Epithelial cell of esophagus (primary cell): ENCODE results near the gene ZNF784.

Experiments
- DNase-seq: peaks from one replicate; pipeline ENCODE4 v3.0.0; 2010; ENCODE audit warnings: low read depth
- H3K4me3 ChIP-seq: 2 replicates; pipeline ENCODE4 v1.5.1; 2011; ENCODE audit warnings: mild to moderate bottlenecking, low read length, control low read depth
- CTCF ChIP-seq: IDR thresholded peaks from 2 replicates; pipeline ENCODE4 v1.5.1; 2011; ENCODE audit warnings: low read depth, mild to moderate bottlenecking, low read length, control low read depth, inconsistent platforms; ENCODE audit not compliant: insufficient read depth; ENCODE audit errors: missing control alignments

The ZNF784 gene

GRCh38 chr19:55620410-55621204 lies 3.8 kb downstream of the ZNF784 start:
- no peak for TF ChIP-seq CTCF
- DNase-seq = no peak
- no peak overlapping the region for H3K4me3 ChIP-seq

- TF ChIP-seq CTCF = no peak
- no peak overlapping the region for H3K4me3 ChIP-seq
- DNase-seq = no peak
Measured at GRCh38 chr19:55619286-55619685, 5.1 kb downstream of the ZNF784 start.

GRCh38 chr19:55618426-55618825 lies 5.9 kb downstream of the ZNF784 start:
- no peak overlapping the region for H3K4me3 ChIP-seq
- TF ChIP-seq CTCF = no peak
- no peak for DNase-seq

GRCh38 chr19:55617426-55617825 lies 6.9 kb downstream of the ZNF784 start:
- no peak for DNase-seq
- no peak overlapping the region for H3K4me3 ChIP-seq
- TF ChIP-seq CTCF = no peak

- DNase-seq = no peak
- no peak overlapping the region for H3K4me3 ChIP-seq
- no peak for TF ChIP-seq CTCF
Measured at GRCh38 chr19:55616395-55616875, 7.9 kb downstream of the ZNF784 start.

GRCh38 chr19:55615543-55616394 lies 8.6 kb downstream of the ZNF784 start:
- TF ChIP-seq CTCF = no peak
- H3K4me3 ChIP-seq = no peak overlapping the region

More at GRCh38 chr19:55615543-55616394, 8.6 kb downstream of the ZNF784 start:
- no peak for DNase-seq
